ENCODE results near the gene MLXIP. TPM values are rescaled to one million over a fixed set of nuclear protein-coding genes. Genes with fewer than 3 reads are reported as not detected.
"Not testable (repeated sequence)": the region's sequence is repeated elsewhere in the genome, so short reads cannot be mapped to it uniquely, and the experiment has no call there.

The MLXIP gene
- polyA plus RNA-seq, 2 donors, result 8.2 to 18.0 TPM

GRCh38 chr12:122036153-122036552 lies 42.4 kb upstream of the MLXIP start:
- H3K27ac ChIP-seq (ENCODE audit: low read depth in 2 of 2, low read length in 1 of 2), result no peak overlapping the region
- no peaks in the 10 kb centered on the region for H3K27me3 ChIP-seq (ENCODE audit: control insufficient read depth in 1 of 2, insufficient read depth in 2 of 2, low read length in 2 of 2)
- no peak overlapping the region for H3K4me3 ChIP-seq (ENCODE audit: low read depth in 1 of 2, low read length in 2 of 2)
- H3K36me3 ChIP-seq (ENCODE audit: control insufficient read depth in 2 of 2, insufficient read depth in 2 of 2, low read length in 1 of 2), result no peaks in the 10 kb centered on the region
- peaks cover 2% of the 10 kb centered on the region in 2 donors for H3K4me1 ChIP-seq (ENCODE audit: control insufficient read depth in 2 of 2, insufficient read depth in 2 of 2, low read length in 1 of 2)
- no peaks in the 10 kb centered on the region for H3K9me3 ChIP-seq (ENCODE audit: control insufficient read depth in 2 of 2, insufficient read depth in 1 of 2, low read depth in 1 of 2, low read length in 1 of 2)
- 90 to 91% methylated on average over 6 of the region's 6 CpGs for WGBS, 2 donors

GRCh38 chr12:122040579-122041386 lies 37.8 kb upstream of the MLXIP start:
- no peaks in the 10 kb centered on the region for H3K27me3 ChIP-seq (ENCODE audit: control insufficient read depth in 1 of 2, insufficient read depth in 2 of 2, low read length in 2 of 2)
- H3K27ac ChIP-seq (ENCODE audit: low read depth in 2 of 2, low read length in 1 of 2), result no peak overlapping the region
- WGBS, 2 donors, result 76 to 90% methylated on average over 21 of the region's 21 CpGs
- H3K36me3 ChIP-seq (ENCODE audit: control insufficient read depth in 2 of 2, insufficient read depth in 2 of 2, low read length in 1 of 2), result peaks cover 0 to 3% of the 10 kb centered on the region in 2 donors
- no peak overlapping the region for H3K4me3 ChIP-seq (ENCODE audit: low read depth in 1 of 2, low read length in 2 of 2)
- H3K9me3 ChIP-seq (ENCODE audit: control insufficient read depth in 2 of 2, insufficient read depth in 1 of 2, low read depth in 1 of 2, low read length in 1 of 2), result no peaks in the 10 kb centered on the region
- no peaks in the 10 kb centered on the region for H3K4me1 ChIP-seq (ENCODE audit: control insufficient read depth in 2 of 2, insufficient read depth in 2 of 2, low read length in 1 of 2)

- H3K4me1 ChIP-seq (ENCODE audit: control insufficient read depth in 2 of 2, insufficient read depth in 2 of 2, low read length in 1 of 2); H3K36me3 ChIP-seq (ENCODE audit: control insufficient read depth in 2 of 2, insufficient read depth in 2 of 2, low read length in 1 of 2); H3K27ac ChIP-seq (ENCODE audit: low read depth in 2 of 2, low read length in 1 of 2); H3K27me3 ChIP-seq (ENCODE audit: control insufficient read depth in 1 of 2, insufficient read depth in 2 of 2, low read length in 2 of 2); H3K9me3 ChIP-seq (ENCODE audit: control insufficient read depth in 2 of 2, insufficient read depth in 1 of 2, low read depth in 1 of 2, low read length in 1 of 2); H3K4me3 ChIP-seq (ENCODE audit: low read depth in 1 of 2, low read length in 2 of 2): not testable (repeated sequence)
- WGBS, 2 donors, result 87 to 98% methylated on average over 3 of the region's 3 CpGs
Observed at GRCh38 chr12:122041458-122041857, 37.1 kb upstream of the MLXIP start.

- Histone ChIP-seq H3K27me3 (ENCODE audit: control insufficient read depth in 1 of 2, insufficient read depth in 2 of 2, low read length in 2 of 2) (no peaks in the 10 kb centered on the region), H3K9me3 (ENCODE audit: control insufficient read depth in 2 of 2, insufficient read depth in 1 of 2, low read depth in 1 of 2, low read length in 1 of 2) (no peaks in the 10 kb centered on the region), H3K27ac (ENCODE audit: low read depth in 2 of 2, low read length in 1 of 2) (no peak overlapping the region), H3K4me1 (ENCODE audit: control insufficient read depth in 2 of 2, insufficient read depth in 2 of 2, low read length in 1 of 2) (no peaks in the 10 kb centered on the region), H3K36me3 (ENCODE audit: control insufficient read depth in 2 of 2, insufficient read depth in 2 of 2, low read length in 1 of 2) (peaks cover 0 to 5% of the 10 kb centered on the region in 2 donors), H3K4me3 (ENCODE audit: low read depth in 1 of 2, low read length in 2 of 2) (no peak overlapping the region)
- 84 to 87% methylated on average over 11 of the region's 11 CpGs for WGBS, 2 donors
Observed at GRCh38 chr12:122042910-122043309, 35.6 kb upstream of the MLXIP start.

- no peak overlapping the region for H3K27ac ChIP-seq (ENCODE audit: low read depth in 2 of 2, low read length in 1 of 2)
- no peaks in the 10 kb centered on the region for H3K9me3 ChIP-seq (ENCODE audit: control insufficient read depth in 2 of 2, insufficient read depth in 1 of 2, low read depth in 1 of 2, low read length in 1 of 2)
- no peaks in the 10 kb centered on the region for H3K4me1 ChIP-seq (ENCODE audit: control insufficient read depth in 2 of 2, insufficient read depth in 2 of 2, low read length in 1 of 2)
- H3K36me3 ChIP-seq (ENCODE audit: control insufficient read depth in 2 of 2, insufficient read depth in 2 of 2, low read length in 1 of 2), result peaks cover 0 to 5% of the 10 kb centered on the region in 2 donors
- 92% methylated on average over 15 of the region's 15 CpGs for WGBS, 2 donors
- no peaks in the 10 kb centered on the region for H3K27me3 ChIP-seq (ENCODE audit: control insufficient read depth in 1 of 2, insufficient read depth in 2 of 2, low read length in 2 of 2)
- H3K4me3 ChIP-seq (ENCODE audit: low read depth in 1 of 2, low read length in 2 of 2), result no peak overlapping the region
Observed at GRCh38 chr12:122043476-122043875, 35.1 kb upstream of the MLXIP start.

- no peaks in the 10 kb centered on the region for H3K9me3 ChIP-seq (ENCODE audit: control insufficient read depth in 2 of 2, insufficient read depth in 1 of 2, low read depth in 1 of 2, low read length in 1 of 2)
- H3K4me1 ChIP-seq (ENCODE audit: control insufficient read depth in 2 of 2, insufficient read depth in 2 of 2, low read length in 1 of 2), result no peaks in the 10 kb centered on the region
- no peak overlapping the region for H3K27ac ChIP-seq (ENCODE audit: low read depth in 2 of 2, low read length in 1 of 2)
- H3K36me3 ChIP-seq (ENCODE audit: control insufficient read depth in 2 of 2, insufficient read depth in 2 of 2, low read length in 1 of 2), result peaks cover 0 to 5% of the 10 kb centered on the region in 2 donors
- H3K4me3 ChIP-seq (ENCODE audit: low read depth in 1 of 2, low read length in 2 of 2), result no peak overlapping the region
- 98% methylated on average over 7 of the region's 7 CpGs for WGBS, 2 donors
- H3K27me3 ChIP-seq (ENCODE audit: control insufficient read depth in 1 of 2, insufficient read depth in 2 of 2, low read length in 2 of 2), result no peaks in the 10 kb centered on the region
Observed at GRCh38 chr12:122045262-122045661, 33.3 kb upstream of the MLXIP start.

- Histone ChIP-seq H3K27me3 (ENCODE audit: control insufficient read depth in 1 of 2, insufficient read depth in 2 of 2, low read length in 2 of 2) (no peaks in the 10 kb centered on the region), H3K4me3 (ENCODE audit: low read depth in 1 of 2, low read length in 2 of 2) (no peak overlapping the region), H3K9me3 (ENCODE audit: control insufficient read depth in 2 of 2, insufficient read depth in 1 of 2, low read depth in 1 of 2, low read length in 1 of 2) (no peaks in the 10 kb centered on the region), H3K36me3 (ENCODE audit: control insufficient read depth in 2 of 2, insufficient read depth in 2 of 2, low read length in 1 of 2) (peaks cover 0 to 5% of the 10 kb centered on the region in 2 donors), H3K27ac (ENCODE audit: low read depth in 2 of 2, low read length in 1 of 2) (no peak overlapping the region), H3K4me1 (ENCODE audit: control insufficient read depth in 2 of 2, insufficient read depth in 2 of 2, low read length in 1 of 2) (no peaks in the 10 kb centered on the region)
- WGBS, 2 donors, result 92 to 95% methylated on average over 7 of the region's 7 CpGs
Observed at GRCh38 chr12:122046145-122046544, 32.4 kb upstream of the MLXIP start.

GRCh38 chr12:122048151-122048550 lies 30.4 kb upstream of the MLXIP start:
- no peak overlapping the region for H3K27ac ChIP-seq (ENCODE audit: low read depth in 2 of 2, low read length in 1 of 2)
- no peaks in the 10 kb centered on the region for H3K27me3 ChIP-seq (ENCODE audit: control insufficient read depth in 1 of 2, insufficient read depth in 2 of 2, low read length in 2 of 2)
- no peaks in the 10 kb centered on the region for H3K9me3 ChIP-seq (ENCODE audit: control insufficient read depth in 2 of 2, insufficient read depth in 1 of 2, low read depth in 1 of 2, low read length in 1 of 2)
- no peak overlapping the region for H3K4me3 ChIP-seq (ENCODE audit: low read depth in 1 of 2, low read length in 2 of 2)
- WGBS, 2 donors, result 94 to 95% methylated on average over 8 of the region's 8 CpGs
- H3K4me1 ChIP-seq (ENCODE audit: control insufficient read depth in 2 of 2, insufficient read depth in 2 of 2, low read length in 1 of 2), result no peaks in the 10 kb centered on the region
- H3K36me3 ChIP-seq (ENCODE audit: control insufficient read depth in 2 of 2, insufficient read depth in 2 of 2, low read length in 1 of 2), result peaks cover 0 to 5% of the 10 kb centered on the region in 2 donors

- Histone ChIP-seq H3K27me3 (ENCODE audit: control insufficient read depth in 1 of 2, insufficient read depth in 2 of 2, low read length in 2 of 2) (no peaks in the 10 kb centered on the region), H3K9me3 (ENCODE audit: control insufficient read depth in 2 of 2, insufficient read depth in 1 of 2, low read depth in 1 of 2, low read length in 1 of 2) (no peaks in the 10 kb centered on the region), H3K4me1 (ENCODE audit: control insufficient read depth in 2 of 2, insufficient read depth in 2 of 2, low read length in 1 of 2) (no peaks in the 10 kb centered on the region), H3K36me3 (ENCODE audit: control insufficient read depth in 2 of 2, insufficient read depth in 2 of 2, low read length in 1 of 2) (peaks cover 0 to 3% of the 10 kb centered on the region in 2 donors), H3K27ac (ENCODE audit: low read depth in 2 of 2, low read length in 1 of 2) (no peak overlapping the region), H3K4me3 (ENCODE audit: low read depth in 1 of 2, low read length in 2 of 2) (no peak overlapping the region)
- WGBS, 2 donors, result 80 to 81% methylated on average over 9 of the region's 9 CpGs
Observed at GRCh38 chr12:122049827-122050226, 28.7 kb upstream of the MLXIP start.

- Histone ChIP-seq H3K27ac (ENCODE audit: low read depth in 2 of 2, low read length in 1 of 2) (no peak overlapping the region), H3K9me3 (ENCODE audit: control insufficient read depth in 2 of 2, insufficient read depth in 1 of 2, low read depth in 1 of 2, low read length in 1 of 2) (no peaks in the 10 kb centered on the region), H3K36me3 (ENCODE audit: control insufficient read depth in 2 of 2, insufficient read depth in 2 of 2, low read length in 1 of 2) (peaks cover 0 to 5% of the 10 kb centered on the region in 2 donors), H3K4me3 (ENCODE audit: low read depth in 1 of 2, low read length in 2 of 2) (no peak overlapping the region), H3K27me3 (ENCODE audit: control insufficient read depth in 1 of 2, insufficient read depth in 2 of 2, low read length in 2 of 2) (no peaks in the 10 kb centered on the region), H3K4me1 (ENCODE audit: control insufficient read depth in 2 of 2, insufficient read depth in 2 of 2, low read length in 1 of 2) (no peaks in the 10 kb centered on the region)
- 86% methylated on average over 20 of the region's 20 CpGs for WGBS, 2 donors
Observed at GRCh38 chr12:122050706-122051105, 27.9 kb upstream of the MLXIP start.

All from esophagus (tissue), 2 donors.